Measurements from ENCODE around the gene RASSF3.

GRCh38 chr12:64572241-64572640 is 38.1 kb upstream of the RASSF3 start:
- TF ChIP-seq CTCF (IDR thresholded peaks at IDR 0.05) = no peak
- no peak for TF ChIP-seq ZFX (IDR thresholded peaks at IDR 0.05; ENCODE audit: borderline replicate concordance)
